Islet of Langerhans (tissue), 1 donor: ENCODE results near the gene NOXA1.

ENCODE experiments used
- FAIRE-seq: peaks from one replicate; lab custom pipeline; 2011; peaks lifted over from hg19 to GRCh38; lab: Jason Lieb, UNC

Gene NOXA1

DNA sequence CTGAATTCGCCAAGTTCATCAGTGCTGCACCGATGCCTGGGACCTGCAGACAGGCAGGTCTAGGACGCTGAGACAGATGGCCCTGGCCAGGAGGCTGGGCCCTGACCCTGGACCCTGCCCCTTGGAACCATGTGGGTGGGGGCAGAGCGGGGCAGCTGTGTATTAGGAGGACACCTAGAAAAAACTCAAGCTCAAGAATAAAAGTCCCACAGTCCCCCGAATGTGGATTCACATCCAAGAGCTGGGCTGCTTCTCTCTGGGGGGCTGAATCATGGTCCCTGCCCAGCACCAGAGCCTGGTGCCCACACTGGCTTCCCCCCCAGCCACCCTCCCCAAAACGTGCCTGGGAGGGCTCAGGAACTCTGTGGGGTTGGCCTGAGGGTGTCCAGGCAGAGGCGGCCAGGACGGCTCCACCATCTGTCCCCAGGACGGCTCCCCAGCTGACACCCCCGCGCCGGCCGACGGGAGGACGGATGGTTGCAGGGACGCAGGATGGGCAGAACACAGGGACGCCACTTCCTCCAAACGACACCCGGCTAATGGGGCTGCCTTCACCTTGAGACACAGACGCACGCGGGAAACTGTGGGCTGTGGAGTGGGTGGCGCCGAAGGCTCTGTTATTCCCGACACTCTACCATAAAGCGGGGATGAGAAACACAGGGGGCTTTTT, 35.2 kb upstream of the NOXA1 start:
- no peak for FAIRE-seq

DNA sequence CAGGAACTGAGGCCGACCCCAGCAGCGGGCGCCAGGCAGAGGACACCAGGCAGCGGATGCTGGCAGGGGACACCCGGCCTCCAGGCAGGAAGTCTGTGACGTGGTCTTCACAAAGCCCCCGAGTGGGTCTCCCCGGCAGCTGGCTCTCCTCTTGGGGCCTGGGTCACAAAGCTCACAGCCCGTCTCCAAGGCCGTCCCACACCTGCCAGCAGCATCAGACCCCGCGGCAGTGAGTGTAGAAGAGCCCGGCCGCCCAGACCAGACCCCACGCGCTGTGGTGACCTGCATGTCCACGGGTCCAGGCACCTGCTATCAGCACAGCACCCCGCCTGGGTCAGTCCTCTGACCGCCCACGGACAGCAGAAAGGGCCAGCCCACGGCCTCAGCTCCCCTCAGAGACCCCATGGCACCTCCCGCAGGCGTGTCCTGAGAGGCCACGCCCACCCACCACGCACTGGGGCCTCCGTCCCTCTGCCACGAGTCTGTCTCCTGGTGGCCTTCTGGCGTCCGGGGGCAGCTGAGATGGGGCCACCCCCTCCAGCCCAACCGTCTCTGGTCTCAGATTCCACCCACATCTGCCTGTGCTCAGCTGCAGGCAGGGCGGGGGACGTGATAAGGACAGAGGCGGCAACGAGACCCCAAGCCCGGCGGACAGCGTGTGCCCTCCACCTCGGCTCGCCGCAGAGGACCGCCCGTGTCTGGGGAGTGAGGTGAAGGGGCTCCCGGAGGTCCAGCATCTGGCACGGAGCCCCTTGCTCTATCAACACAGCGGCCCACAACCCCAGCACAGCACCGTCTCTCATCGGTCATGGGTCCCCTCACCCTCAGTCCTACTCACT, 34.4 kb upstream of the NOXA1 start:
- no peak for FAIRE-seq

DNA sequence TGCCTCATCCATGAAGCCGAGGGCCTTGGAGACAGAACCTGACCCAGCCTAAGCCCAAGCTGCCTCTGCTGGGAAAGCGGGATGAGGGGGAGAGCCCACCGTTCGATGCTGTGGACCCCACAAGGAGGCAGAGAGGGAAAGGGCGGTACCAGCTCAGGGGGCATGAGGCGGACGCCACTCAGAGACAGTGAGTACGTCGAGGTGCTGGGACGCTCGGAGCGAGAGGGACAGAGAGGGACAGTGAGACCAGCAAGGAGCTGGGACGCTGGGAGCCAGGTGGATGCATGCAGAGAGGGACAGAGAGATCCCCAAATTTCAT, 33.8 kb upstream of the NOXA1 start:
- FAIRE-seq = no peak

DNA sequence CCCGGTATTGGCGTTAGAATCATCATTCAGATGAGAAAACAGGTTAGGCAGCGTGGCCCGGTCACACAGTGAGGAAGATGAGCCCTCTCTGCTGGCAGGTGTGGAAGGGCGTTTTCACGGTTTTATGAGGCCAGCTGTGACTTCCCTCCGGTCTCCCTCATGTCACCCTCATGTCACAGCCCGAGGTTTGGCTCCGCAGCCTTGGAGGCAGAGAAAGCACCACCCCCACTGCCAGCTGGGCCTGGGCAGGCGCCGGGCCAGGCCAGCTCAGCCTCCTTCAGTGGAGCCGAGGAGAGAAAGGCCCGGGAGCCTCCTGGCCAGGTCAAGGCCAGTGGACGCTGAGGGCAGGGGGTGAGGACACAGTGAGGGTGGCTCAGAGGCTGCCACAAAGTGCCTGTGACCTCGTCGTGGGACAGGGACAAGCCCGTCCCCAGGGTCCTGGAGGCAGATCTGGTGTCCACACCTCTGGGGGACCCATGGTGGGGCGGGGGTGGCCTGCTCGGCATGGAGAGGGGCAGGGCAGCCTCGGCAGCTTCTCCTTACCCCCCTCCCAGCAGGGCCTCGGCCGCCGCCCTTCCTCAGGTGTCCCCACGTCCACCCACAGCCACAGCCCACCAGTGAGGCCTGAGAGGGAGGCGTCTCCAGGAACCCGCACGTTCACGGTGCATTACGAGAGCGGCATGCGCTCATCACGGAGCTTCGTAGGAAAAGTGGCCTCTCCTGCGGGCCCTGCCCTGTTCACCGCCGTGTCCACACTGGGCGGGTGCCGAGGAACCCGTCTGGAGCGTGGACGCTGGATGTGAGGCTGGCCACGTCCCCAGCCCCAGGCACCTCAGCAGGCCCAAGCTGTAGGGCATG, 32.4 kb upstream of the NOXA1 start:
- FAIRE-seq = no peak

DNA sequence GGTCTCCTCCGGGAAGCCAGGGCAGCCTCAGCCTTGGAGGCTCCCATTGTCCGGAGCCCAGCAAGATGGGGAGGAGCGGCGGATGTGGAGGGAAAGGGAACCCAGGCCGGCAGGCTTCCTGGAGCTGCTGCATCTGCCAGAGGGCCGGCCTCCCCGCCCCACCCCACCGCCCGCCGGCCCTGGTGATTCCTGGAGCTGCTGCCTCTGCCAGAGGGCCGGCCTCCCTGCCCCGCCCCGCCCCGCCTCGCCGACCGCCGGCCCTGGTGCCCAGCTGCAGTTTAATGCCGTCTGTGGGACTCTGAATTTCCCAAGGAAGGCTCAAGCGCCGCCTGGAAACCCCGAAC, 31.8 kb upstream of the NOXA1 start:
- FAIRE-seq = no peak

DNA sequence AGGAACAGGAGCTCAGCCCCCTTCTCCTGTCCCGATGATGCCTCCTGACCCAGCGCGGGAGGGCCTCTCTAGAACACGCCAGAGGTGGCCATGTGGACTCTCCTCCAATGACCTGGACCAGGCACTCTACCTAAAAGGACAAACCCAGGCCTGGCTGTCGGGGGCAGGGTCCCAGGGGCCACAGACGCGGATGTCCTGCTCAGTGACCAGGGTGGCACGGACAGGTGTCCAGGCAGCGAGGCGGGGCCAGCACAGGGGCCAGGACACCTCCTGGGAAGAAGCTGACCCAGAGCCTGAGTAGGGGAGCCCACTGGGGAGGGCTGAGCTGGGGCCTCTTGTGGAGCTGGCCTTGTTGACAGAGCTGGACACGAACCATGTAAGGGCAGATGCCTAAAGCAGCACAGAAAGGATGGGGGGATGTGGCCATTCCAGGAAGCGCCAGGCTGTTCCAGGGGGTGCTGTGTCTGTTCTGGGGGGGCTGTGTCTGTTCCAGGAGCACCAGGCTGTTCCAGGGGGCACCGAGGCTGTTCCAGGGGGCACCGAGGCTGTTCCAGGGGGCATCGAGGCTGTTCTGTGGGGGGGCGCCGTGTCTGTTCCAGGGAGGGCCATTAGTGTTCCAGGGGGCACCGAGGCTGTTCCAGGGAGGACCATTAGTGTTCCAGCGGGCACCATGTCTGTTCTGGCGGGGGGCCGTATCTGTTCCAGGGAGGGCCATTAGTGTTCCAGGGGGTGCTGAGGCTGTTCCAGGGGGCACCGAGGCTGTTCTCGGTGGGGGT, 30.8 kb upstream of the NOXA1 start:
- no peak for FAIRE-seq

DNA sequence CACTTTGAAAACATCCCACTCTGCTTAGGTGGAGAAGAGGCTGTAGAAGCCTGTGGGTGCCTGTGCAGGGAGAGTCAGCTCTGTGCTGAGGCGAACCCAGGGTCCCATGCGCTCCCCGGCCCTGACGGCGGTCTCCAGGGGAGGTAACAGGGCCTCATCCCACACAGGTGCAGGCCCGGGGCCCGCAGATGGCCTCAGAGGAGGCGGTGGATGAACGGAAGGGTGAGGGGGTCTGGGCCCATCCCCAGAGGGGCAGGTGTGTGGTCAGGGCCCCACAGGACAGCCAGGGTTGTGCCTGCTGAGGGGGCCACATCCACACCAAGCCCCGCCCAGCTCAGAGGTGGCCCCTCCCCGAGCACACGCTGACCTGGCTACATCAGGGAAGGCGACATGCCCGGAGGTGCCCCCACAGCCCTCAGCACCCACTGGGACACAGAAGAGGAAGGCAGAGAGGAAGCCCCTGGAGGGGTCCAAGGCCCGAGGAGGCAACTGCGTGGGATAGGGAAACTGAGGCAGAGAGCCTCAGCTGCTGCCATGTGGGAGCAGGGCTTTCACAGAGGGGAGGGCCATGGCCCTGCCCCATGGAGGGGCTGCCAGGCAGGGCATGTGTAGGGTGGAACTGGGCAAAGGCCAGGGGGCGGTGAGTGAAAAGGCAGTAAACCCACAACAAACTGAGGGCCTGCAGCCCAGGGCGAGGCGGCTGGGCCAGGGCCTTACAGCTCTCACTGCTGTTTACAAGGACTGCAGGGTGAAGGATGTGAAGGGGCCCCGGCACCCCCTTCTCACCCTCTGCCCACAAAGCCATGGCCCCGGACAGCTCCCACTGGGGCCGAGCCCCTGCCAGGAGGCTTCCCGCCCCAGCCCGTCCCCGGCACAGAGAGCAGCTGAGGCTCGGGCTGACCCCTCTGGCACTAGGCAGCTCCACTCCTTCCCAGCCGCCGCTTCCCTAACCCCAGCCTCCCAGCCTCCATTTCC, 29.7 kb upstream of the NOXA1 start:
- FAIRE-seq = no peak

DNA sequence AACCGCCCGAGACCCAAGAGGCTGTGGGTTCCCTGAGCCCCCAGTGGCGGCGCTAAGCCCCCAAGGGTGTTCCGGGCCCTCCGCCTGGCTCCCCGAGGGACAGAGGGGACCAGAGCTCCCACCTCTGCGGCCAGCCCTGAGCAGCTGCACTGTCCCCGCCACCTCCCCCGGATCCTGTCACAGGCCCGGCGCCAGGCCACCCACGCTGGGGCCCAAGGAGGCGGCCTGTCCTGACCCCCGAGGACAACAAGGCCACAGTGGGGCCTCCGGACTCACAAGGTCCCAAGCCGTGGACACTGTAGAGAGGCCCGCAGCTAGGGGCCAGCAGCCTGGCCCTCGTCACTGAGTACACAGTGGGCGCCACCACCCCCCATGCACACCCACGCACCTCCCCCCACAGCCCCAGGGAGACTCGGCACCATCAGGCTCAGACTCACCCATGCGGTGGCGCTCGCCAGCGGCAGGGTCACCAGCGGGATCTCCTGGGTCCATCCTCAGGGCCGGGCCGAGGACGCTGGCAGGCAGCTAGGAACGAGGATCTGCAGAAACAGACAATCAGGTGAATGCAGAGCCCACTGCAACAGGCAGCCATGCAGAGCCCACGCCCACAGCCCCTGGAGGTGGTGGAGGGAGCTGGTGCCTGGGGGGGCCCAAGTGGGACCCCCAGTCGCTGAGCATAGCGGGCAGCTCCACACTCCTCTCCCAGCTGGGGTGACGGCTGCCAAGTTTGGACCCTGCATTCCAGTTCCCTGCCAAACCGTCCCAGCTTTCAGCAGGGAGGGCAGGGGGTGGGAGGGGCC, 28.1 kb upstream of the NOXA1 start:
- FAIRE-seq = no peak

DNA sequence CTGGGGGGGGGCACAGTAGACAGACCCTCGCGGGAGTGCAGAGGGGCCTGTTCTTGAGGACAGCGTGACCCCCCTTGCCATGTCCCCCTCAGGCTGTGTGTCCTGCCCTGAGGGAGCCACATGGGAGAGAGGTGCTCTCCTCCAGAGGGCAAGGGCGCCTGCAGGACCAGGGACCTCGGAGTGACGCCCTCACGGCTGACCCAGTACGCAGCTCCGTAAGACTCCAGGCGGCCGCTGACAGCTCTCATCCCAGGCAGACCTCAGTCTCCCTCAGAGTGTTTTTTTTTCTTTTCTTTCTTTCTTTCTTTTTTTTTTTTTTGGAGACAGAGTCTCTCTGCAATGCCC, 27.6 kb upstream of the NOXA1 start:
- no peak for FAIRE-seq

DNA sequence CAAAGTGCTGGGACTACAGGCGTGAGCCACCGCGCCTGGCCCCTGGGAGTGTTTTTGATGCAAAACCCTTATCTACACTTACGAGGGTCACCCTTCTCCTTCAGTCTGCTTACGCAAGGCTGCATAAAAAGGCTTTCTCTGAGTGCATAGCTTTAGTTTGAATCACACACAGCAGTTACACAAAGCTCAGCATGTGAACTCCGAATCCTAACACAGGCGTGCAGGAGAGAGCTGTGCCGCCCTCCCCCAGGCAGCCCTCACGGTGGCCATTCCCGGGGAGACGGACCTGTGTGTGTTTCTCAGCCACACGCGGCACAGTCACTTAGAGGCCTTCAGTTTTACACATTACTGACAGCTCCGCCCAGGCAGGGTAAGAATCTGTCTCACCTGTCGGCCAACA, 27.0 kb upstream of the NOXA1 start:
- FAIRE-seq = no peak

DNA sequence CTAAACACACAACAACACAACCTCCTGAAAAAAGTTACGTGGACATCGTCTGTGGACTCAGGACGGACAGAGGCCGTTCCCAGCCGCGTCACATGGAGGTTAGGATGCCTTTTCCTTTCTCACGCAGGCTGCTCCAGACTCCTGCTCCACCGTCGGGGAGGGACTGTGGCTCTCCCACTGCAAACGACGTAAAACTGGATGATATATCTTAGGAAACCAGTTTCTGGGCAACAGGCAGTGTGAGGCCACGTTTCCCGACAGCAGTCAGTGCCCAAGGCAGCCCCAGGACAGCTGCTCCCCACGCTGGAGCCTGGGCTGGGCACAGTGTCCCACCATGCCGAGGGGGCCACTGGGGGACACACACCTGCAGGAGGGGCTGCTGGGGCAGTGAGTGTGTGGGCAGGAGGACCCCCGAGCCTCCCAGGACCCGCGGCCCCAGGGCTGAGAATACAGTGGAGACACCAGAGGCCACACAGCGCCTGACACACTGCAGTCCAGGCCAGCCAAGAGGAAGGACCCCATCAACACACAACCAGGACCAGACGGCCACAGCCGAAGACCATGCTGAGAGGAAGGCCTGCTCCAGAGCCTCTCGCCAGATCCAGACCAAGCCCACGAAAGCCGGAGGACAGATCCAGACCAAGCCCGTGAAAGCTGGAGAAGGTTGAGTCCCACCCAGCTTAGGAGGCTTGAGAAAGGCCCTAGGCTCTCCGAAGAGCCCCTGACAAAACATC, 26.4 kb upstream of the NOXA1 start:
- no peak for FAIRE-seq

DNA sequence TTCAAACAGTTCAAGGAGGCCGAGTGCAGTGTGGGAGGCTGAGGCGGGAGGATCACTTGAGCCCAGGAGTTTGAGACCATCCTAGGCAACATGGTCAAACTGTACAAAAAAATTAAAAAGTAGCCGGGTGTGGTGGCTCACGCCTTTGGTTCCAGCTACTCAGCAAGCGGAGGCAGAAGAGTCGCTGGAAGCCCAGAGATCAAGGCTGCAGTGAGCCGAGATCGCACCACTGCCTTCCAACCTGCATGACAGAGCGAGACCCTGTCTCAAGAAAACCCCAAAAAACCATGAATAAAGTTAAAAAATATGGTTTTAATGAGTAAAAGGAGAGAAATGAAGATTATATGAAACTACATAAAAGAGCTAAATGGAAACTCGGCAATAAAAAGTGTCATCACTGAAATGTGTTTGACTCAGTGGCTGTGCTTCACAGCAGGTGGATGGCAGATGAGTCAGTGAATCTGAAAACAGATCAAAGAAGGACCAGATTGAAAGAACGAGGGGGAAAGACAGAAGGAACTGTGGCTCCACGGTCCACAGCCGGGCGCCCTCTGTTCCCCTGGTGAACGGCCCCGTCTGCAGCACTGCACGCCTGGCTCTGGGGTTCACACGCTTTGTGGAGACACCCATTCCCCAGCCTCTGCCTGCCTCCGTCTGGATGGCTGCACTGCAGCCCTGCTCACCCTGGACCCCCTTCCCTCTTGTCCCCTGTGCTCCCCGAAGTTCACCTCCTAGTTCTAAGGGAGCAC, 25.3 kb upstream of the NOXA1 start:
- FAIRE-seq = no peak

DNA sequence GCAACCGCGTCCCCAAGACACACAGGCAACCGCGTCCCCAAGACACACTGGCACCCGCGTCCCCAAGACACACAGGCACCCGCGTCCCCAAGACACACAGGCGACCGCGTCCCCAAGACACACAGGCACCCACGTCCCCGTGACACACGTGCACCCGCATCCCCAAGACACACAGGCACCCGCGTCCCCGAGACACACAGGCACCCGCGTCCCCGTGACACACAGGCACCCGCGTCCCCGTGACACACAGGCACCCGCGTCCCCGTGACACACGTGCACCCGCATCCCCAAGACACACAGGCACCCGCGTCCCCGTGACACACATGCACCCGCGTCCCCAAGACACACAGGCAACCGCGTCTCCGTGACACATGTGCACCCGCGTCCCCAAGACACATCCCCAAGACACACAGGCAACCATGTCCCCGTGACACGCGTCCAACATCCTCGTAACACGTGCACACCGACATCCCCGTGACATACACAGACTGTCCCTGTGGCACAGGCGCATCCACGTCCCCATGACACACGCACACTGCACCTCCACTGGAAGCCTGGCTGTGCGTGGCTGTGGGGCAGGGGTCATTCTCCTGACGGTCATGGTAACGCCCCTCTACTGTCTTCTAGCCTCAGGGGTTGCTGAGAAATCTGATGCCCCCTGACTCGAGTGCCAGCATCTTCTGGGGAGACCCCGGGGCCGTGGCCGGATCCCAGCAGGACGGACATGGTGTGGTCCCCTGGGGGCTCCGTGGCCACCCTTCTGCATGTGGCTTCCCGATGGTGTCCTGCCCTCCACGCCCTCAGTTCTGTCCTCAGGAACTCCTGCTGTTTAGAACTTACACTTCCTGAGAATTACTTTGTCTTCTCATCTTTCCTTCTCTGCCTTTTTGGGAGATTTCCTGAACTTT, 24.4 kb upstream of the NOXA1 start:
- no peak for FAIRE-seq

DNA sequence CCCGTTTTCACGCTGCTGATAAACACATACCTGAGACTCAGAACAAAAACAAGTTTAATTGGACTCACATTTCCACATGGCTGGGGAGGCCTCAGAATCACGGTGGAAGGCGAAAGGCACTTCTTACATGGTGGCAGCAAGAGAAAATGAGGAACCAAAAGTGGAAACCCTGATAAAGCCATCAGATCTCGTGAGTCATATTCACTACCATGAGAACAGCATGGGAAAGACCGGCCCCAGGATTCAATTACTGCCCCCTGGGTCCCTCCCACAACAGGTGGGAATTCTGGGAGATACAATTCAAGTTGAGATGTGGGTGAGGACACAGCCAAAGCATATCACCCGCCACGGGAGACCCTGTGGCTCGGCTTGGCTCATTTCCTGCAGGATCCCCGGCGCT, 20.4 kb upstream of the NOXA1 start:
- no peak for FAIRE-seq

DNA sequence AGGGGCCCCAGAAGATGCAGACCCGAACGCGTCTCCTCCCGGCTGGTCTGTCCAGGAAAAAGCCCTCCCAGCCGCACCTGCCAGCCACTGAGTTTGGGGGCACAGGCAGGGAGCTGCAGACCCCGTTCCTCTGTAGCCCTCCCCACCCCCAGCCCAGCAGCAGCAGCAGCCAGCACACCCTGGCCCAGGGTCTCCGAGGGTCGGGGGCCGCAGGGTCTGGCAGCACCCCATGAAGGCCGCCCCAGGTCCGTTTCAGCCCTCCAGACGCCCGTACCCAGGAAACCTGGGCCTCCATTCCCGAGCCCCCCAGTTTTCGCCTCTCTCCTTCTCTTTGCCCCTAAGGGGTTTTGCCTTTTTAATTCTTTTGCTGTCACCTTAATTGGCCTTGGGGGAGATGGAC, 19.9 kb upstream of the NOXA1 start:
- no peak for FAIRE-seq

DNA sequence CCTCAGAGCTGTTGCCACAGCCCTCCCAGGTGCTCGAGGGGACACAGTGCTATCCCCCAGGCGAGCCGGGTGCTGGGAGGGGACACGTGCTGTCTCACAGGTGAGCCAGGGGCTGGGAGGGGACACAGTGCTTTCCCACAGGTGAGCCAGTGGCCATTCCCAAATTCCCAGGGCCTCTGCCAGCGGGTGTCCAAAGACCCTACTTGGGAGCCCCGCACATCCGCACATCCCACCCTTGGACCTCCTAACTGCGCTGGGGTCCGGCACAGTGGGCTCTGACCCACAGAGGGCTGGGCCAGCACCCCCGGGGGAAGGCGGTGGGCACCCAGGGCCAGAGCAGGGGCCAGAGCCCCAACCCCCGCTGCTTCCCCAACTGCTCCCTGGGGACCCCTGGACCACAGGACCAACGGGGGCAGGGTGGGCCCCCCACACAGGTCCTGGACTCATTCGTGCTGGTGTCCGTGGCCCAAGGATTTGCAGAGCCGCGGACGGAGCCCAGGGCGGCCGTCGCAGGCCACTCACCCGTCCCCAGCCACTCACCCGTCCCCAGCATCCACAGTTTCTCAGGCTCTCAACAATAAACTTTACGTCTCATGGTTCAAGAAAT, 18.1 kb upstream of the NOXA1 start:
- FAIRE-seq = no peak

DNA sequence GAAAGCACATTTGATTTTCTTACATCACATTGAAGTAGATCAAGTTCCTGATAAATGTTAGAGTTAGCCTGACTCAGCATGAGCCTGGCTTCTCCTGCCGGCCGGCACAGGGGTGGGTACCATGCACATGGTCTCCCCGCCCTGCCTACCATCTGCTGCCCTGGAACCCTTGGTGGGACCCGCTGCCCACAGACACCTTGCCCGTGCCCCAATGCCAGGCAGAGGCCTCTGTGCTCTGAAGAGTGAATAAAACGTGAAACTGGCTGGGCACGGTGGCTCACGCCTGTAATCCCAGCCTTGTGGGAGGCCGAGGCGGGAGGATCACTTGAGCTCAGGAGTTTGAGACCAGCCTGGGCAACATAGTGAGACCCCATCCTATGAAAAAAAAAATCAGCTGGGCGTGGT, 17.5 kb upstream of the NOXA1 start:
- no peak for FAIRE-seq
